Upper lobe of left lung (tissue), 6 donors: ENCODE measurements around the gene ME2. TPM values are rescaled to one million over a fixed set of nuclear protein-coding genes. Genes with fewer than 3 reads are reported as not detected.
A peak's percentile ranks its signal among the peaks of the same experiment; 100 is the strongest.

Experiments
- ATAC-seq, 2 donors: fragments of 200-7000 bp; cut with Tn5 transposase; one replicate each; pipeline ENCODE4 v1.9.1; 2022; ENCODE audit warnings: mild to moderate bottlenecking in 2 of 2, moderate library complexity in 2 of 2; ENCODE audit not compliant: low FRiP score in 2 of 2
- DNase-seq, 2 donors: peaks; one replicate each; pipeline ENCODE4 v3.0.0-alpha.2; 2019 to 2020
- H3K27ac ChIP-seq, 4 donors: fragments of 200-600 bp; sonication (generic); one replicate each; pipeline ENCODE4 v1.5.1; 2016 to 2019
- H3K27me3 ChIP-seq, 4 donors: fragments of 200-600 bp; sonication (generic); one replicate each; pipeline ENCODE4 v1.5.1; 2017 to 2019
- H3K36me3 ChIP-seq, 4 donors: fragments of 200-600 bp; sonication (generic); one replicate each; pipeline ENCODE4 v1.5.1; 2016 to 2019
- H3K4me1 ChIP-seq, 4 donors: fragments of 200-600 bp; sonication (generic); one replicate each; pipeline ENCODE4 v1.5.1; 2018 to 2019
- H3K4me3 ChIP-seq, 4 donors: fragments of 200-600 bp; sonication (generic); one replicate each; pipeline ENCODE4 v1.5.1; 2017 to 2019; ENCODE audit warnings: mild to moderate bottlenecking in 2 of 4, moderate library complexity in 1 of 4
- H3K9me3 ChIP-seq, 4 donors: fragments of 200-600 bp; sonication (generic); one replicate each; pipeline ENCODE4 v1.5.1; 2018 to 2019
- EP300 ChIP-seq, 4 donors: sonication (generic); formaldehyde crosslinking; IDR thresholded peaks; one replicate each; pipeline ENCODE4 v1.5.1; 2017; ENCODE audit warnings: antibody characterized with exemption in 4 of 4, control low read depth in 2 of 4
- POLR2A ChIP-seq, 4 donors: fragments of 450-650 bp; IDR thresholded peaks; one replicate each; pipeline ENCODE4 v1.5.1; 2016 to 2017; ENCODE audit warnings: antibody characterized with exemption in 4 of 4, mild to moderate bottlenecking in 2 of 4
- POLR2AphosphoS5 ChIP-seq, 2 donors: sonication (generic); formaldehyde crosslinking; IDR thresholded peaks; one replicate each; pipeline ENCODE4 v1.5.1; 2017; ENCODE audit warnings: antibody characterized with exemption in 2 of 2
- WGBS, 2 donors: methylation state at CpG; one replicate each; pipeline ENCODE4 v1.1.5; 2017 to 2018; 5-methylcytosine and 5-hydroxymethylcytosine counted together
- total RNA-seq, 6 donors: library from RNA; depleted of rRNA in 4 of 6; stranded (reverse); fragments of >200 nt in 4 of 6; gene quantifications; one replicate each; pipeline versions ENCODE4 v1.1.0 to v1.2.1, GENCODE V29; 2016 to 2021
- TF ChIP-seq, protein P1 (sequence below), 6 experiments: fragments of 450-650 bp in 4 of 6; fragments of 200-600 bp in 2 of 6; sonication (generic) in 2 of 6; IDR thresholded peaks; one replicate each; pipeline ENCODE4 v1.5.1; 2016 to 2019; ENCODE audit warnings: antibody characterized with exemption in 6 of 6
- donor health status: DM: no; HTN: no; CAD: no; lungs with moderate emphysema.
- donor health status: DM: no; HTN: yes; CAD: no; lungs with severe emphysema.

ME2 gene
- total RNA-seq, 6 donors from 2014 or later, result 26.9 to 69.8 (median 36.4) TPM

DNA sequence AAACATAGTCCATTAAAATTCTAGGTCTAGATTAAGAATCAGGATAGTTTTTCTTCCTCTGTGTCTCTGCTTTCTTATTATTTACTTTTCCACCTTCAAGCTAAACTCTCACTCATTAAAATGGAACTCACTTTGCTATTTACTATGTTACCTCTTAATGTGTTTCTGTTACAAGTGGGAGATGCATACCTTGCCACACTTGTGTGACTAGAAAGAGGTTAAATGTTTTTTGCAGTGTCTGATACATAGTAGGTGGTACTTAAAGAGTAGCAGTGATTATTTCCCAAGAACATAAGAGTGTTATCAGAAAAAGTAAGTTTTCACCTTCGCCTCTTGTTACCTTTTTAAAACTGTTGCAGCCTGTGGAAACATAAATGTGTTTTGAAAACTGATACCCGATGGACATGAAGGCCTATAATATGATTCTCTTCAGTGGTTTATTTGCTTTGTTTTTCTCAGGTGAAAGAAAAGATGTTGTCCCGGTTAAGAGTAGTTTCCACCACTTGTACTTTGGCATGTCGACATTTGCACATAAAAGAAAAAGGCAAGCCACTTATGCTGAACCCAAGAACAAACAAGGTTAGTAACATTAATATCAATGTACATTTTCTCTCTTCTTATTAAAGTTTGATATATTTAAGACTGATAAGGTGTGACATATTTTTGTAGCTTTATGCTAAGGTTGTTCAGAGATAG, 16.6 kb downstream of the ME2 start:
- WGBS, 2 donors, result 59 to 79% methylated on average over 4 of the region's 4 CpGs
- Histone ChIP-seq H3K36me3 (peaks cover 0 to 27% (median 5%) of the 10 kb centered on the region in 4 donors), H3K27me3 (no peaks in the 10 kb centered on the region), H3K27ac (peak overlapping the region in 2 of 4 donors; percentile 48 to 54), H3K4me1 (no peaks in the 10 kb centered on the region), H3K9me3 (no peaks in the 10 kb centered on the region), H3K4me3 (no peak overlapping the region)
- no peak for ATAC-seq
- DNase-seq, result no peak
- TF ChIP-seq POLR2A (IDR thresholded peaks at IDR 0.05) (no peak), EP300 (IDR thresholded peaks at IDR 0.05) (no peak), POLR2AphosphoS5 (IDR thresholded peaks at IDR 0.05) (no peak)
- TF ChIP-seq, protein P1, sequence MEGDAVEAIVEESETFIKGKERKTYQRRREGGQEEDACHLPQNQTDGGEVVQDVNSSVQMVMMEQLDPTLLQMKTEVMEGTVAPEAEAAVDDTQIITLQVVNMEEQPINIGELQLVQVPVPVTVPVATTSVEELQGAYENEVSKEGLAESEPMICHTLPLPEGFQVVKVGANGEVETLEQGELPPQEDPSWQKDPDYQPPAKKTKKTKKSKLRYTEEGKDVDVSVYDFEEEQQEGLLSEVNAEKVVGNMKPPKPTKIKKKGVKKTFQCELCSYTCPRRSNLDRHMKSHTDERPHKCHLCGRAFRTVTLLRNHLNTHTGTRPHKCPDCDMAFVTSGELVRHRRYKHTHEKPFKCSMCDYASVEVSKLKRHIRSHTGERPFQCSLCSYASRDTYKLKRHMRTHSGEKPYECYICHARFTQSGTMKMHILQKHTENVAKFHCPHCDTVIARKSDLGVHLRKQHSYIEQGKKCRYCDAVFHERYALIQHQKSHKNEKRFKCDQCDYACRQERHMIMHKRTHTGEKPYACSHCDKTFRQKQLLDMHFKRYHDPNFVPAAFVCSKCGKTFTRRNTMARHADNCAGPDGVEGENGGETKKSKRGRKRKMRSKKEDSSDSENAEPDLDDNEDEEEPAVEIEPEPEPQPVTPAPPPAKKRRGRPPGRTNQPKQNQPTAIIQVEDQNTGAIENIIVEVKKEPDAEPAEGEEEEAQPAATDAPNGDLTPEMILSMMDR (IDR thresholded peaks at IDR 0.05), result no peak

DNA sequence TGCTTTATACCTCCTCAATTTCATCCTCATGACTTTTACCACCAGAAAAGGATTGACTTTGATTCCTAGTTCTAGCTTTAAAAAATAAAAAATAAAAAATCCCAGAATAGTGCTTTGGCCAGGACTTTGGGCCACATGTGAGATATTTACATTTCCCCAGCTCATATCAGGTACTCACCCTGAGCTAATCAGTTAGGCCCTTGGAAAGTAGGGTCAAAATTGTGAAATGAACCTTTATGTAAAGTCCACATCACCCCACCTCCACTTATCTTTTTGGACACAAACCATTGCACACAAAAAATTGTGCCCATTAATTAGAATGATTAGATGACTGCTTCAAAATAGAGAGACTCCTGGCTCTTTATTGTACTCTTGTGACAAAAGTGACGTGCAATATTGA, 17.2 kb downstream of the ME2 start:
- H3K36me3 ChIP-seq, result peaks cover 0 to 27% (median 5%) of the 10 kb centered on the region in 4 donors
- WGBS, 2 donors, result 60 to 83% methylated on average over 1 of the region's 1 CpG
- peak overlapping the region in 1 of 4 donors; percentile 54 for H3K27ac ChIP-seq
- H3K27me3 ChIP-seq, result no peaks in the 10 kb centered on the region
- H3K9me3 ChIP-seq, result no peaks in the 10 kb centered on the region
- ATAC-seq, result no peak
- DNase-seq, result no peak
- TF ChIP-seq EP300 (IDR thresholded peaks at IDR 0.05), result peak in 1 of 4 donors; percentile 21
- TF ChIP-seq, protein P1 (IDR thresholded peaks at IDR 0.05), result no peak
- TF ChIP-seq POLR2AphosphoS5 (IDR thresholded peaks at IDR 0.05), result no peak
- no peak for TF ChIP-seq POLR2A (IDR thresholded peaks at IDR 0.05)
- no peaks in the 10 kb centered on the region for H3K4me1 ChIP-seq
- H3K4me3 ChIP-seq, result no peak overlapping the region

DNA sequence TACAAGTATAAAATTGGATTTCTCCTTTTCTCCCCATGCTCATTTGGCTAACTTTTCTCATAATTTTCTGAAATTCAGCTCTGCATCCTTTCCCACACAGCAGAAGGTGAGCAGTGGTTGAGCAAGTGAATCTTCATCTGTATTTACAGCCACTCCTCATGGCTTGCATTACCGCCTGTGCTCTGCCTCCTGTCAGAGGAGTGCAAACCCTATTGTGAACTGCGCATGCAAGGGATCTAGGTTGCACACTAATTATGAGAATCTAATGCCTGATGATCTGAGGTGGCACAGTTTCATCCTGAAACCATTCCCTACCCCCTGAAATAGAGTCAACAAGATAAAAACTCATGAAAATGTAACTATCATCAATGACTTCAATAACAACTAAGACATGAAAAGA, 20.0 kb downstream of the ME2 start:
- no peak for ATAC-seq
- TF ChIP-seq EP300 (IDR thresholded peaks at IDR 0.05) (no peak), POLR2A (IDR thresholded peaks at IDR 0.05) (no peak), POLR2AphosphoS5 (IDR thresholded peaks at IDR 0.05) (no peak)
- TF ChIP-seq, protein P1 (IDR thresholded peaks at IDR 0.05), result no peak
- WGBS, 2 donors, result 92 to 93% methylated on average over 2 of the region's 2 CpGs

DNA sequence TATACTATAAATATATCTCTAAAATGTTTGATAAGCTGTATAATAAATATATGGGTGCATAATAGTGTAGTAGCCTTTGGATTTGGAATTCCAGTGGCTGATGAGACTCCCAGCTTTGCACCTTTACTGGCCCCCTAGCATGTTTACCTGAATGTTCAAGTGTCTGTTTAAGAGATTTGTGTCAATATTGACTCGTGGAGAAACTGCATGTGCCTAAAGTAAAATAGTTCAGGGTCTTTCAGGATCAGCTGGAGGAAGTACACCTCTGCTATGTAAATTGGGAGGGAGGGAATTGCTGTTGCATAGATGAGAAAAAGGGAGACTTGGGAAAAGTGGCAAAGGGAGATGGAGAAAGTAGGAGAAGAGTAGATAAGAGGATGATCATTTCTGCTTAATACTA, 23.9 kb downstream of the ME2 start:
- Histone ChIP-seq H3K27me3 (no peaks in the 10 kb centered on the region), H3K27ac (no peak overlapping the region), H3K9me3 (no peaks in the 10 kb centered on the region), H3K4me1 (peaks cover 0 to 12% (median 4%) of the 10 kb centered on the region in 4 donors), H3K4me3 (no peak overlapping the region), H3K36me3 (peaks cover 0 to 12% (median 2%) of the 10 kb centered on the region in 4 donors)
- no peak for DNase-seq
- TF ChIP-seq EP300 (IDR thresholded peaks at IDR 0.05), result peak in 1 of 4 donors; percentile 17
- TF ChIP-seq, protein P1 (IDR thresholded peaks at IDR 0.05), result no peak
- ATAC-seq, result no peak
- 65 to 69% methylated on average over 1 of the region's 1 CpG for WGBS, 2 donors

More for the DNA sequence above, 20.0 kb downstream of the ME2 start:
- Histone ChIP-seq H3K9me3 (no peaks in the 10 kb centered on the region), H3K27ac (no peak overlapping the region), H3K27me3 (no peaks in the 10 kb centered on the region), H3K4me1 (peaks cover 0 to 12% (median 4%) of the 10 kb centered on the region in 4 donors), H3K4me3 (no peak overlapping the region), H3K36me3 (peaks cover 0 to 27% (median 5%) of the 10 kb centered on the region in 4 donors)
- DNase-seq, result no peak

DNA sequence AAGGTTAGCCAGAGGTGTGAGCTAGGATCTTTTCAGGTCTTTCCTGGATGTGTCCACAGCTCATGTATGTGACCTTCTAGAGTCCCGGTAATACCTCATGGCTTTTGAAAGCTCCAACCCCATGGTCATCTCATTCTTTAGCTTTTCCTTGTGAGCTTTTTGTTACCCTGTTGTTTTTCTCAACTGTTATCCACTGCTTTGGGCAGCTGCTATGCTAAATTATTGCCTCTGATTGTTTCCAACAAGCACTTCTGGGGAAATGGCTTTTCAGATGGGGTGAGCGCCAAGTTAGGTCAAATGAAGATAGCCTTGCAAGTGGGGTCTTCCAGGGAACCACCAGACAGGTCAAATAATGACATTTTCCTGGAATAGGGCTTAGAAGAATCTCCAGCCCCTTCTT, 27.9 kb downstream of the ME2 start:
- Histone ChIP-seq H3K27me3 (no peaks in the 10 kb centered on the region), H3K27ac (no peak overlapping the region), H3K4me1 (peaks cover 0 to 12% (median 4%) of the 10 kb centered on the region in 4 donors), H3K36me3 (peaks cover 0 to 21% (median 7%) of the 10 kb centered on the region in 4 donors), H3K9me3 (no peaks in the 10 kb centered on the region), H3K4me3 (no peak overlapping the region)
- DNase-seq (no peak), ATAC-seq (no peak)
- TF ChIP-seq POLR2AphosphoS5 (IDR thresholded peaks at IDR 0.05), result no peak
- WGBS, 2 donors, result 91 to 97% methylated on average over 2 of the region's 2 CpGs
